DND-41 (cell line): ENCODE data around the gene ATP10A.

Experiments
- EZH2 ChIP-seq: IDR thresholded peaks from 3 replicates; pipeline ENCODE4 v1.6.1; 2012; ENCODE audit warnings: borderline replicate concordance, low read depth, mild to moderate bottlenecking, moderate library complexity, low read length, inconsistent platforms; ENCODE audit not compliant: severe bottlenecking
- TF ChIP-seq, protein P1 (sequence below): IDR thresholded peaks from 2 replicates; pipeline ENCODE4 v1.5.1; 2012; ENCODE audit warnings: borderline replicate concordance, low read length, moderate library complexity, mild to moderate bottlenecking; ENCODE audit not compliant: poor library complexity, severe bottlenecking; ENCODE audit errors: extremely low read depth

DNA sequence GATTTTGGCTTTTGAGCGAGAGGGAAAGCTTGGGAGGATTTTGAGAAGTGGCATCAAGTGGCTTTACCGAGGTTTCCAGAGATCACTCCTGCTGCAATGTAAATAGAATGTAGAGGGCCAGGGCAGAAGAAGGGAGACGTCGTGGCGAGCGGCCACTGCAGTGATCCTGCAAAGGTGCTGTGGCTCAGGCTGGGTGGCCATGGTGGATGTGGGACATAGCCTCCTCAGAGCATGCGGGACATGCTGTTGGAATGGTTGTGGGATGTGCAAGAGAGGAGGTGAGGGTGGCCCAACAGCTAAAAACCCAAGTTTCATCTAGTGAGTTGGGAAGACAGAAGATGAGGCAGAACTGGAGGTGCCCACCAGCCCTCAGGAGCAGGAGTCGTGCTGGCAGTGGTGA, 3.1 kb upstream of the ATP10A start:
- TF ChIP-seq, protein P1, sequence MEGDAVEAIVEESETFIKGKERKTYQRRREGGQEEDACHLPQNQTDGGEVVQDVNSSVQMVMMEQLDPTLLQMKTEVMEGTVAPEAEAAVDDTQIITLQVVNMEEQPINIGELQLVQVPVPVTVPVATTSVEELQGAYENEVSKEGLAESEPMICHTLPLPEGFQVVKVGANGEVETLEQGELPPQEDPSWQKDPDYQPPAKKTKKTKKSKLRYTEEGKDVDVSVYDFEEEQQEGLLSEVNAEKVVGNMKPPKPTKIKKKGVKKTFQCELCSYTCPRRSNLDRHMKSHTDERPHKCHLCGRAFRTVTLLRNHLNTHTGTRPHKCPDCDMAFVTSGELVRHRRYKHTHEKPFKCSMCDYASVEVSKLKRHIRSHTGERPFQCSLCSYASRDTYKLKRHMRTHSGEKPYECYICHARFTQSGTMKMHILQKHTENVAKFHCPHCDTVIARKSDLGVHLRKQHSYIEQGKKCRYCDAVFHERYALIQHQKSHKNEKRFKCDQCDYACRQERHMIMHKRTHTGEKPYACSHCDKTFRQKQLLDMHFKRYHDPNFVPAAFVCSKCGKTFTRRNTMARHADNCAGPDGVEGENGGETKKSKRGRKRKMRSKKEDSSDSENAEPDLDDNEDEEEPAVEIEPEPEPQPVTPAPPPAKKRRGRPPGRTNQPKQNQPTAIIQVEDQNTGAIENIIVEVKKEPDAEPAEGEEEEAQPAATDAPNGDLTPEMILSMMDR = no peak
- no peak for TF ChIP-seq EZH2
